Panc1 (cell line): ENCODE results near the gene F13B.

Experiments
- POLR2AphosphoS5 ChIP-seq: IDR thresholded peaks from 2 replicates; pipeline ENCODE4 v1.6.1; 2012; ENCODE audit warnings: mild to moderate bottlenecking, low read depth, low read length, moderate library complexity
- SIN3A ChIP-seq: IDR thresholded peaks from 2 replicates; pipeline ENCODE4 v1.6.1; 2012; ENCODE audit warnings: low read depth, mild to moderate bottlenecking, low read length, moderate library complexity, borderline replicate concordance; ENCODE audit not compliant: insufficient read depth
- TF ChIP-seq, protein P1 (sequence below): fragments of 450-650 bp; IDR thresholded peaks from 2 replicates; pipeline ENCODE4 v1.5.1; 2017; ENCODE audit warnings: mild to moderate bottlenecking
- TF ChIP-seq, protein P2 (sequence below), 2 experiments: IDR thresholded peaks; 2 replicates each; pipeline ENCODE4 v1.6.1; 2011 to 2012; ENCODE audit warnings: low read depth in 2 of 2, control low read depth in 1 of 2, low read length in 1 of 2, mild to moderate bottlenecking in 1 of 2, moderate library complexity in 1 of 2; ENCODE audit not compliant: insufficient read depth in 1 of 2

DNA sequence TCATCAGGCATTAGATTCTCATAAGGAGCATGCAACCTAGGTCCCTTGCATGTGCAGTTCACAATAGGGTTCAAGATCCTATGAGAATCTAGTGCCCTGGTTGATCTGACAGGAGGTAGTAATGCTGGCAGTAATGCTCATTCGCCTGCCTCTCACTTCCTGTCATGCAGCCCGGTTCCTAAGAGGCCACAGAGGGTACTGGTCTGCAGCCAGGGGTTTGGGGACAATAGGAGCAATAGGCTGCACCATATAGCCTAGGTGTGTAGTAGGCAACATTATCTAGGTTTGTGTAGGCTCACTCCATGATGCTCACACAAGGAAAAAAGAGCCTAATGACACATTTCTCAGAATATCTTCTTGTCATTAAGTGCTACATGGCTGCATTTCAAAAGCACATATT, 63.9 kb downstream of the F13B start:
- TF ChIP-seq, protein P1, sequence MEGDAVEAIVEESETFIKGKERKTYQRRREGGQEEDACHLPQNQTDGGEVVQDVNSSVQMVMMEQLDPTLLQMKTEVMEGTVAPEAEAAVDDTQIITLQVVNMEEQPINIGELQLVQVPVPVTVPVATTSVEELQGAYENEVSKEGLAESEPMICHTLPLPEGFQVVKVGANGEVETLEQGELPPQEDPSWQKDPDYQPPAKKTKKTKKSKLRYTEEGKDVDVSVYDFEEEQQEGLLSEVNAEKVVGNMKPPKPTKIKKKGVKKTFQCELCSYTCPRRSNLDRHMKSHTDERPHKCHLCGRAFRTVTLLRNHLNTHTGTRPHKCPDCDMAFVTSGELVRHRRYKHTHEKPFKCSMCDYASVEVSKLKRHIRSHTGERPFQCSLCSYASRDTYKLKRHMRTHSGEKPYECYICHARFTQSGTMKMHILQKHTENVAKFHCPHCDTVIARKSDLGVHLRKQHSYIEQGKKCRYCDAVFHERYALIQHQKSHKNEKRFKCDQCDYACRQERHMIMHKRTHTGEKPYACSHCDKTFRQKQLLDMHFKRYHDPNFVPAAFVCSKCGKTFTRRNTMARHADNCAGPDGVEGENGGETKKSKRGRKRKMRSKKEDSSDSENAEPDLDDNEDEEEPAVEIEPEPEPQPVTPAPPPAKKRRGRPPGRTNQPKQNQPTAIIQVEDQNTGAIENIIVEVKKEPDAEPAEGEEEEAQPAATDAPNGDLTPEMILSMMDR, result no peak
- TF ChIP-seq SIN3A (no peak), POLR2AphosphoS5 (no peak)
- TF ChIP-seq, protein P2, sequence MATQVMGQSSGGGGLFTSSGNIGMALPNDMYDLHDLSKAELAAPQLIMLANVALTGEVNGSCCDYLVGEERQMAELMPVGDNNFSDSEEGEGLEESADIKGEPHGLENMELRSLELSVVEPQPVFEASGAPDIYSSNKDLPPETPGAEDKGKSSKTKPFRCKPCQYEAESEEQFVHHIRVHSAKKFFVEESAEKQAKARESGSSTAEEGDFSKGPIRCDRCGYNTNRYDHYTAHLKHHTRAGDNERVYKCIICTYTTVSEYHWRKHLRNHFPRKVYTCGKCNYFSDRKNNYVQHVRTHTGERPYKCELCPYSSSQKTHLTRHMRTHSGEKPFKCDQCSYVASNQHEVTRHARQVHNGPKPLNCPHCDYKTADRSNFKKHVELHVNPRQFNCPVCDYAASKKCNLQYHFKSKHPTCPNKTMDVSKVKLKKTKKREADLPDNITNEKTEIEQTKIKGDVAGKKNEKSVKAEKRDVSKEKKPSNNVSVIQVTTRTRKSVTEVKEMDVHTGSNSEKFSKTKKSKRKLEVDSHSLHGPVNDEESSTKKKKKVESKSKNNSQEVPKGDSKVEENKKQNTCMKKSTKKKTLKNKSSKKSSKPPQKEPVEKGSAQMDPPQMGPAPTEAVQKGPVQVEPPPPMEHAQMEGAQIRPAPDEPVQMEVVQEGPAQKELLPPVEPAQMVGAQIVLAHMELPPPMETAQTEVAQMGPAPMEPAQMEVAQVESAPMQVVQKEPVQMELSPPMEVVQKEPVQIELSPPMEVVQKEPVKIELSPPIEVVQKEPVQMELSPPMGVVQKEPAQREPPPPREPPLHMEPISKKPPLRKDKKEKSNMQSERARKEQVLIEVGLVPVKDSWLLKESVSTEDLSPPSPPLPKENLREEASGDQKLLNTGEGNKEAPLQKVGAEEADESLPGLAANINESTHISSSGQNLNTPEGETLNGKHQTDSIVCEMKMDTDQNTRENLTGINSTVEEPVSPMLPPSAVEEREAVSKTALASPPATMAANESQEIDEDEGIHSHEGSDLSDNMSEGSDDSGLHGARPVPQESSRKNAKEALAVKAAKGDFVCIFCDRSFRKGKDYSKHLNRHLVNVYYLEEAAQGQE (IDR thresholded peaks at IDR 0.05; ENCODE audit: insufficient read depth in 1 of 2, low read depth in 2 of 2, low read length in 1 of 2), result no peak
